Loucy (cell line): ENCODE results near the gene KIF22.

Experiments
- H2AFZ ChIP-seq: fragments of 200-600 bp; sonication (generic); 2 replicates; pipeline ENCODE4 v1.6.0; 2016; ENCODE audit warnings: antibody characterized with exemption, mild to moderate bottlenecking, low read length, moderate library complexity
- H3F3A ChIP-seq: fragments of 200-600 bp; 2 replicates; pipeline ENCODE4 v1.6.0; 2016; ENCODE audit warnings: antibody characterized with exemption, low read depth, mild to moderate bottlenecking
- H3K27me3 ChIP-seq: fragments of 200-600 bp; sonication (generic); 2 replicates; pipeline ENCODE4 v1.6.1; 2014; ENCODE audit warnings: low read length, mild to moderate bottlenecking; ENCODE audit not compliant: insufficient read depth, poor library complexity, severe bottlenecking
- H3K36me3 ChIP-seq: fragments of 200-600 bp; sonication (generic); 2 replicates; pipeline ENCODE4 v1.6.1; 2016; ENCODE audit warnings: low read length; ENCODE audit not compliant: insufficient read depth
- H3K4me1 ChIP-seq: fragments of 200-600 bp; sonication (generic); 2 replicates; pipeline ENCODE4 v1.5.1; 2014; ENCODE audit warnings: low read length, mild to moderate bottlenecking; ENCODE audit not compliant: insufficient read depth, poor library complexity, severe bottlenecking
- H3K4me2 ChIP-seq: fragments of 200-600 bp; sonication (generic); 2 replicates; pipeline ENCODE4 v1.6.0; 2014; ENCODE audit warnings: antibody characterized with exemption, low read length, low read depth, mild to moderate bottlenecking; ENCODE audit not compliant: poor library complexity, severe bottlenecking
- H3K4me3 ChIP-seq: fragments of 200-600 bp; sonication (generic); 2 replicates; pipeline ENCODE4 v1.5.1; 2014; ENCODE audit warnings: low read length, mild to moderate bottlenecking, mixed read lengths; ENCODE audit not compliant: poor library complexity, severe bottlenecking
- H3K79me2 ChIP-seq: fragments of 200-600 bp; sonication (generic); 2 replicates; pipeline ENCODE4 v1.6.1; 2014; ENCODE audit warnings: low read length; ENCODE audit not compliant: insufficient read depth
- H3K9ac ChIP-seq: fragments of 200-600 bp; sonication (generic); 2 replicates; pipeline ENCODE4 v1.6.0; 2014; ENCODE audit warnings: mild to moderate bottlenecking, low read depth, low read length, moderate library complexity; ENCODE audit not compliant: poor library complexity, severe bottlenecking
- H3K9me2 ChIP-seq: fragments of 200-600 bp; sonication (generic); replicated peaks from 2 replicates; pipeline ENCODE4 v1.6.1; 2016; ENCODE audit warnings: low read depth, low read length, mixed read lengths
- H3K9me3 ChIP-seq: fragments of 200-600 bp; sonication (generic); 2 replicates; pipeline ENCODE4 v1.6.1; 2014; ENCODE audit warnings: mild to moderate bottlenecking, antibody characterized with exemption, low read length, low read depth; ENCODE audit not compliant: insufficient read depth
- H4K20me1 ChIP-seq: fragments of 200-600 bp; sonication (generic); 2 replicates; pipeline ENCODE4 v1.6.0; 2014; ENCODE audit warnings: antibody characterized with exemption, low read length, mild to moderate bottlenecking; ENCODE audit not compliant: insufficient read depth, poor library complexity, severe bottlenecking
- CTCF ChIP-seq: fragments of 200-600 bp; sonication (generic); conservative IDR thresholded peaks from 2 replicates; pipeline ENCODE4 v1.5.1; 2014; ENCODE audit warnings: mild to moderate bottlenecking, antibody characterized with exemption, low read length
- EZH2phosphoT487 ChIP-seq: fragments of 200-600 bp; IDR thresholded peaks from 2 replicates; pipeline ENCODE4 v1.6.1; 2018; ENCODE audit warnings: antibody characterized with exemption, mild to moderate bottlenecking, moderate library complexity, borderline replicate concordance

The KIF22 gene

GRCh38 chr16:29837841-29838240 is 47.3 kb downstream of the KIF22 start:
- no peaks in the 10 kb centered on the region for H4K20me1 ChIP-seq

GRCh38 chr16:29839822-29840221 is 49.3 kb downstream of the KIF22 start:
- Histone ChIP-seq H3K9me2 (no peaks in the 10 kb centered on the region), H3K9me3 (no peaks in the 10 kb centered on the region), H3F3A (no peaks in the 10 kb centered on the region), H3K27me3 (no peaks in the 10 kb centered on the region), H3K4me3 (no peak overlapping the region), H4K20me1 (no peaks in the 10 kb centered on the region), H3K79me2 (no peaks in the 10 kb centered on the region), H2AFZ (no peak overlapping the region), H3K4me2 (no peak overlapping the region), H3K36me3 (no peaks in the 10 kb centered on the region), H3K4me1 (no peaks in the 10 kb centered on the region), H3K9ac (no peak overlapping the region)
- TF ChIP-seq EZH2phosphoT487 (no peak), CTCF (no peak)

More at GRCh38 chr16:29837841-29838240, 47.3 kb downstream of the KIF22 start:
- Histone ChIP-seq H3K4me3 (no peak overlapping the region), H3K36me3 (no peaks in the 10 kb centered on the region), H3K79me2 (no peaks in the 10 kb centered on the region), H3K9me3 (no peaks in the 10 kb centered on the region), H3K9me2 (no peaks in the 10 kb centered on the region), H3F3A (no peaks in the 10 kb centered on the region), H3K9ac (no peak overlapping the region), H3K27me3 (no peaks in the 10 kb centered on the region), H3K4me2 (no peak overlapping the region), H3K4me1 (no peaks in the 10 kb centered on the region), H2AFZ (no peak overlapping the region)
- TF ChIP-seq CTCF (no peak), EZH2phosphoT487 (no peak)

- no peaks in the 10 kb centered on the region for H3F3A ChIP-seq
- H3K9me3 ChIP-seq = no peaks in the 10 kb centered on the region
- no peak overlapping the region for H3K9ac ChIP-seq
- no peaks in the 10 kb centered on the region for H3K4me1 ChIP-seq
- no peaks in the 10 kb centered on the region for H3K36me3 ChIP-seq
- H3K4me3 ChIP-seq = no peak overlapping the region
- H2AFZ ChIP-seq = no peak overlapping the region
- no peak for TF ChIP-seq CTCF
- no peak for TF ChIP-seq EZH2phosphoT487
- no peaks in the 10 kb centered on the region for H3K9me2 ChIP-seq
- no peaks in the 10 kb centered on the region for H4K20me1 ChIP-seq
- no peaks in the 10 kb centered on the region for H3K79me2 ChIP-seq
- H3K4me2 ChIP-seq = no peak overlapping the region
- no peaks in the 10 kb centered on the region for H3K27me3 ChIP-seq
Measured at GRCh38 chr16:29840240-29840639, 49.7 kb downstream of the KIF22 start.
